Measurements from ENCODE around the gene OVOL1.

DNA sequence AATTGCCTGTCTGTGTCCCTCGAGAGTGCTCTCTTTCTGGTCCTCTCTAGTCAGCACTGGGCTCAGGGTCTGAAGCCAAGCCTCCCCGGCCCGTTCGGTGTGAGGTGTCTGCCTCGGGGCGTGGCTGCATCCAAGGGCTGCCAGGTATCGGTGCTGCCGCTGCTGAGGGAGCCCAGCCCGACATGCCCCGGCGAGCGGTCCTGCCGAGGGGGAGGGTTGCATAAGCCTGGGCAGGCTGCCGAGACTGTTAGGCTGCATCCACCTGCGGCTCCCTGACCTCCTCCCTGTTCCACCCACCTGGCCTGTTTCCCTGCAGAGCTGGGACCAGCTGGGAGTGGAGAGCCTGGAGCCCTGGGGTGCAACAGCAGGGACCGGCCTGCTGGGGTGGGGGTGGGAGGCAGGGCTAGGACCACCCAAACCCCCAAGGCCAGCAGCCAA is 6.3 kb downstream of the OVOL1 start:
- TF ChIP-seq, protein P1, sequence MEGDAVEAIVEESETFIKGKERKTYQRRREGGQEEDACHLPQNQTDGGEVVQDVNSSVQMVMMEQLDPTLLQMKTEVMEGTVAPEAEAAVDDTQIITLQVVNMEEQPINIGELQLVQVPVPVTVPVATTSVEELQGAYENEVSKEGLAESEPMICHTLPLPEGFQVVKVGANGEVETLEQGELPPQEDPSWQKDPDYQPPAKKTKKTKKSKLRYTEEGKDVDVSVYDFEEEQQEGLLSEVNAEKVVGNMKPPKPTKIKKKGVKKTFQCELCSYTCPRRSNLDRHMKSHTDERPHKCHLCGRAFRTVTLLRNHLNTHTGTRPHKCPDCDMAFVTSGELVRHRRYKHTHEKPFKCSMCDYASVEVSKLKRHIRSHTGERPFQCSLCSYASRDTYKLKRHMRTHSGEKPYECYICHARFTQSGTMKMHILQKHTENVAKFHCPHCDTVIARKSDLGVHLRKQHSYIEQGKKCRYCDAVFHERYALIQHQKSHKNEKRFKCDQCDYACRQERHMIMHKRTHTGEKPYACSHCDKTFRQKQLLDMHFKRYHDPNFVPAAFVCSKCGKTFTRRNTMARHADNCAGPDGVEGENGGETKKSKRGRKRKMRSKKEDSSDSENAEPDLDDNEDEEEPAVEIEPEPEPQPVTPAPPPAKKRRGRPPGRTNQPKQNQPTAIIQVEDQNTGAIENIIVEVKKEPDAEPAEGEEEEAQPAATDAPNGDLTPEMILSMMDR (conservative IDR thresholded peaks at IDR 0.05; ENCODE audit: low read depth in 2 of 2), result no peak
- TF ChIP-seq POLR2AphosphoS5 (IDR thresholded peaks at IDR 0.05; ENCODE audit: low read depth), result no peak
- TF ChIP-seq, protein P2, sequence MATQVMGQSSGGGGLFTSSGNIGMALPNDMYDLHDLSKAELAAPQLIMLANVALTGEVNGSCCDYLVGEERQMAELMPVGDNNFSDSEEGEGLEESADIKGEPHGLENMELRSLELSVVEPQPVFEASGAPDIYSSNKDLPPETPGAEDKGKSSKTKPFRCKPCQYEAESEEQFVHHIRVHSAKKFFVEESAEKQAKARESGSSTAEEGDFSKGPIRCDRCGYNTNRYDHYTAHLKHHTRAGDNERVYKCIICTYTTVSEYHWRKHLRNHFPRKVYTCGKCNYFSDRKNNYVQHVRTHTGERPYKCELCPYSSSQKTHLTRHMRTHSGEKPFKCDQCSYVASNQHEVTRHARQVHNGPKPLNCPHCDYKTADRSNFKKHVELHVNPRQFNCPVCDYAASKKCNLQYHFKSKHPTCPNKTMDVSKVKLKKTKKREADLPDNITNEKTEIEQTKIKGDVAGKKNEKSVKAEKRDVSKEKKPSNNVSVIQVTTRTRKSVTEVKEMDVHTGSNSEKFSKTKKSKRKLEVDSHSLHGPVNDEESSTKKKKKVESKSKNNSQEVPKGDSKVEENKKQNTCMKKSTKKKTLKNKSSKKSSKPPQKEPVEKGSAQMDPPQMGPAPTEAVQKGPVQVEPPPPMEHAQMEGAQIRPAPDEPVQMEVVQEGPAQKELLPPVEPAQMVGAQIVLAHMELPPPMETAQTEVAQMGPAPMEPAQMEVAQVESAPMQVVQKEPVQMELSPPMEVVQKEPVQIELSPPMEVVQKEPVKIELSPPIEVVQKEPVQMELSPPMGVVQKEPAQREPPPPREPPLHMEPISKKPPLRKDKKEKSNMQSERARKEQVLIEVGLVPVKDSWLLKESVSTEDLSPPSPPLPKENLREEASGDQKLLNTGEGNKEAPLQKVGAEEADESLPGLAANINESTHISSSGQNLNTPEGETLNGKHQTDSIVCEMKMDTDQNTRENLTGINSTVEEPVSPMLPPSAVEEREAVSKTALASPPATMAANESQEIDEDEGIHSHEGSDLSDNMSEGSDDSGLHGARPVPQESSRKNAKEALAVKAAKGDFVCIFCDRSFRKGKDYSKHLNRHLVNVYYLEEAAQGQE (IDR thresholded peaks at IDR 0.05; ENCODE audit: unreplicated experiment), result no peak
- TF ChIP-seq STAT1 (IDR thresholded peaks at IDR 0.05; ENCODE audit: unreplicated experiment), result no peak
- TF ChIP-seq, protein P3, sequence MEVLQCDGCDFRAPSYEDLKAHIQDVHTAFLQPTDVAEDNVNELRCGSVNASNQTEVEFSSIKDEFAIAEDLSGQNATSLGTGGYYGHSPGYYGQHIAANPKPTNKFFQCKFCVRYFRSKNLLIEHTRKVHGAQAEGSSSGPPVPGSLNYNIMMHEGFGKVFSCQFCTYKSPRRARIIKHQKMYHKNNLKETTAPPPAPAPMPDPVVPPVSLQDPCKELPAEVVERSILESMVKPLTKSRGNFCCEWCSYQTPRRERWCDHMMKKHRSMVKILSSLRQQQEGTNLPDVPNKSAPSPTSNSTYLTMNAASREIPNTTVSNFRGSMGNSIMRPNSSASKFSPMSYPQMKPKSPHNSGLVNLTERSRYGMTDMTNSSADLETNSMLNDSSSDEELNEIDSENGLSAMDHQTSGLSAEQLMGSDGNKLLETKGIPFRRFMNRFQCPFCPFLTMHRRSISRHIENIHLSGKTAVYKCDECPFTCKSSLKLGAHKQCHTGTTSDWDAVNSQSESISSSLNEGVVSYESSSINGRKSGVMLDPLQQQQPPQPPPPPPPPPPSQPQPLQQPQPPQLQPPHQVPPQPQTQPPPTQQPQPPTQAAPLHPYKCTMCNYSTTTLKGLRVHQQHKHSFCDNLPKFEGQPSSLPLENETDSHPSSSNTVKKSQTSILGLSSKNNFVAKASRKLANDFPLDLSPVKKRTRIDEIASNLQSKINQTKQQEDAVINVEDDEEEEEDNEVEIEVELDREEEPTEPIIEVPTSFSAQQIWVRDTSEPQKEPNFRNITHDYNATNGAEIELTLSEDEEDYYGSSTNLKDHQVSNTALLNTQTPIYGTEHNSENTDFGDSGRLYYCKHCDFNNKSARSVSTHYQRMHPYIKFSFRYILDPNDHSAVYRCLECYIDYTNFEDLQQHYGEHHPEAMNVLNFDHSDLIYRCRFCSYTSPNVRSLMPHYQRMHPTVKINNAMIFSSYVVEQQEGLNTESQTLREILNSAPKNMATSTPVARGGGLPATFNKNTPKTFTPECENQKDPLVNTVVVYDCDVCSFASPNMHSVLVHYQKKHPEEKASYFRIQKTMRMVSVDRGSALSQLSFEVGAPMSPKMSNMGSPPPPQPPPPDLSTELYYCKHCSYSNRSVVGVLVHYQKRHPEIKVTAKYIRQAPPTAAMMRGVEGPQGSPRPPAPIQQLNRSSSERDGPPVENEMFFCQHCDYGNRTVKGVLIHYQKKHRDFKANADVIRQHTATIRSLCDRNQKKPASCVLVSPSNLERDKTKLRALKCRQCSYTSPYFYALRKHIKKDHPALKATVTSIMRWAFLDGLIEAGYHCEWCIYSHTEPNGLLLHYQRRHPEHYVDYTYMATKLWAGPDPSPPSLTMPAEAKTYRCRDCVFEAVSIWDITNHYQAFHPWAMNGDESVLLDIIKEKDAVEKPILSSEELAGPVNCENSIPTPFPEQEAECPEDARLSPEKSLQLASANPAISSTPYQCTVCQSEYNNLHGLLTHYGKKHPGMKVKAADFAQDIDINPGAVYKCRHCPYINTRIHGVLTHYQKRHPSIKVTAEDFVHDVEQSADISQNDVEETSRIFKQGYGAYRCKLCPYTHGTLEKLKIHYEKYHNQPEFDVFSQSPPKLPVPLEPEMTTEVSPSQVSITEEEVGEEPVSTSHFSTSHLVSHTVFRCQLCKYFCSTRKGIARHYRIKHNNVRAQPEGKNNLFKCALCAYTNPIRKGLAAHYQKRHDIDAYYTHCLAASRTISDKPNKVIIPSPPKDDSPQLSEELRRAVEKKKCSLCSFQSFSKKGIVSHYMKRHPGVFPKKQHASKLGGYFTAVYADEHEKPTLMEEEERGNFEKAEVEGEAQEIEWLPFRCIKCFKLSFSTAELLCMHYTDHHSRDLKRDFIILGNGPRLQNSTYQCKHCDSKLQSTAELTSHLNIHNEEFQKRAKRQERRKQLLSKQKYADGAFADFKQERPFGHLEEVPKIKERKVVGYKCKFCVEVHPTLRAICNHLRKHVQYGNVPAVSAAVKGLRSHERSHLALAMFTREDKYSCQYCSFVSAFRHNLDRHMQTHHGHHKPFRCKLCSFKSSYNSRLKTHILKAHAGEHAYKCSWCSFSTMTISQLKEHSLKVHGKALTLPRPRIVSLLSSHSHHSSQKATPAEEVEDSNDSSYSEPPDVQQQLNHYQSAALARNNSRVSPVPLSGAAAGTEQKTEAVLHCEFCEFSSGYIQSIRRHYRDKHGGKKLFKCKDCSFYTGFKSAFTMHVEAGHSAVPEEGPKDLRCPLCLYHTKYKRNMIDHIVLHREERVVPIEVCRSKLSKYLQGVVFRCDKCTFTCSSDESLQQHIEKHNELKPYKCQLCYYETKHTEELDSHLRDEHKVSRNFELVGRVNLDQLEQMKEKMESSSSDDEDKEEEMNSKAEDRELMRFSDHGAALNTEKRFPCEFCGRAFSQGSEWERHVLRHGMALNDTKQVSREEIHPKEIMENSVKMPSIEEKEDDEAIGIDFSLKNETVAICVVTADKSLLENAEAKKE (CRISPR knock-in tag; IDR thresholded peaks at IDR 0.05), result no peak
- TF ChIP-seq EZH2 (IDR thresholded peaks at IDR 0.05; ENCODE audit: low read depth, unreplicated experiment), result no peak
- TF ChIP-seq, protein P4, sequence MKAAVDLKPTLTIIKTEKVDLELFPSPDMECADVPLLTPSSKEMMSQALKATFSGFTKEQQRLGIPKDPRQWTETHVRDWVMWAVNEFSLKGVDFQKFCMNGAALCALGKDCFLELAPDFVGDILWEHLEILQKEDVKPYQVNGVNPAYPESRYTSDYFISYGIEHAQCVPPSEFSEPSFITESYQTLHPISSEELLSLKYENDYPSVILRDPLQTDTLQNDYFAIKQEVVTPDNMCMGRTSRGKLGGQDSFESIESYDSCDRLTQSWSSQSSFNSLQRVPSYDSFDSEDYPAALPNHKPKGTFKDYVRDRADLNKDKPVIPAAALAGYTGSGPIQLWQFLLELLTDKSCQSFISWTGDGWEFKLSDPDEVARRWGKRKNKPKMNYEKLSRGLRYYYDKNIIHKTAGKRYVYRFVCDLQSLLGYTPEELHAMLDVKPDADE (IDR thresholded peaks at IDR 0.05), result no peak
- TF ChIP-seq EZH2phosphoT487 (IDR thresholded peaks at IDR 0.05; ENCODE audit: unreplicated experiment), result no peak
- no peak for TF ChIP-seq CREB1 (CRISPR knock-in tag; IDR thresholded peaks at IDR 0.05; ENCODE audit: low read depth)
- no peak for TF ChIP-seq JUNB (IDR thresholded peaks at IDR 0.05; ENCODE audit: unreplicated experiment)
- TF ChIP-seq ZNF331 (CRISPR knock-in tag; IDR thresholded peaks at IDR 0.05; ENCODE audit: low read depth), result no peak

Data from GM23338 (cell line).